H9 (cell line): ENCODE results near the gene IRS2. TPM values are rescaled to one million over a fixed set of nuclear protein-coding genes. Genes with fewer than 3 reads are reported as not detected.

Experiments used
- DNase-seq: peaks from one replicate; pipeline ENCODE4 v3.0.0-alpha.2; 2017
- H2AFZ ChIP-seq: one replicate; pipeline ENCODE4 v1.6.1; 2013; ENCODE audit warnings: mild to moderate bottlenecking, low read length, control low read depth, moderate library complexity
- H2AK5ac ChIP-seq: 2 replicates; pipeline ENCODE4 v1.6.1; 2013; ENCODE audit warnings: low read length, control low read depth, mixed read lengths; ENCODE audit not compliant: insufficient read length
- H2BK120ac ChIP-seq: one replicate; pipeline ENCODE4 v1.6.1; 2013; ENCODE audit warnings: low read depth, mild to moderate bottlenecking, low read length, control low read depth, inconsistent platforms; ENCODE audit not compliant: poor library complexity, severe bottlenecking
- H2BK12ac ChIP-seq: 2 replicates; pipeline ENCODE4 v1.6.1; 2013; ENCODE audit warnings: low read length, control low read depth, mixed read lengths, low read depth; ENCODE audit not compliant: insufficient read length
- H2BK15ac ChIP-seq: 2 replicates; pipeline ENCODE4 v1.6.1; 2013; ENCODE audit warnings: low read depth, low read length, control low read depth
- H2BK20ac ChIP-seq: one replicate; pipeline ENCODE4 v1.6.1; 2013; ENCODE audit warnings: low read depth, mild to moderate bottlenecking, low read length, control low read depth, inconsistent platforms; ENCODE audit not compliant: poor library complexity, severe bottlenecking
- H2BK5ac ChIP-seq: 2 replicates; pipeline ENCODE4 v1.6.1; 2013; ENCODE audit warnings: low read length, control low read depth, mixed read lengths; ENCODE audit not compliant: insufficient read length
- H3K14ac ChIP-seq: 2 replicates; pipeline ENCODE4 v1.6.1; 2013; ENCODE audit warnings: low read length, control low read depth; ENCODE audit not compliant: insufficient read depth
- H3K18ac ChIP-seq: 2 replicates; pipeline ENCODE4 v1.6.1; 2013; ENCODE audit warnings: low read depth, mild to moderate bottlenecking, mixed read lengths, low read length, control low read depth; ENCODE audit not compliant: insufficient read length
- H3K23ac ChIP-seq: 2 replicates; pipeline ENCODE4 v1.6.1; 2013; ENCODE audit warnings: low read length, control low read depth, mixed read lengths, low read depth; ENCODE audit not compliant: insufficient read length
- H3K23me2 ChIP-seq: 2 replicates; pipeline ENCODE4 v1.6.1; 2013; ENCODE audit warnings: low read depth, mild to moderate bottlenecking, mixed read lengths, low read length, control low read depth; ENCODE audit not compliant: insufficient read length, poor library complexity, severe bottlenecking
- H3K27ac ChIP-seq: 2 replicates; pipeline ENCODE4 v1.5.1; 2013; ENCODE audit warnings: low read length, control low read depth, mixed read lengths, low read depth; ENCODE audit not compliant: insufficient read length
- H3K27me3 ChIP-seq: 2 replicates; pipeline ENCODE4 v1.6.1; 2013; ENCODE audit warnings: low read length, control low read depth, inconsistent platforms; ENCODE audit not compliant: insufficient read depth
- H3K4ac ChIP-seq: 2 replicates; pipeline ENCODE4 v1.6.1; 2013; ENCODE audit warnings: low read depth, mild to moderate bottlenecking, control low read depth, inconsistent platforms, low read length, moderate library complexity
- H3K4me1 ChIP-seq: 2 replicates; pipeline ENCODE4 v1.6.1; 2013; ENCODE audit warnings: low read length, control low read depth, inconsistent platforms; ENCODE audit not compliant: insufficient read depth
- H3K4me2 ChIP-seq: 2 replicates; pipeline ENCODE4 v1.6.1; 2013; ENCODE audit warnings: low read length, control low read depth, mixed read lengths; ENCODE audit not compliant: insufficient read length, insufficient read depth
- H3K56ac ChIP-seq: 2 replicates; pipeline ENCODE4 v1.6.1; 2013; ENCODE audit warnings: low read depth, mild to moderate bottlenecking, mixed read lengths, low read length, control low read depth; ENCODE audit not compliant: insufficient read length
- H3K79me1 ChIP-seq: 2 replicates; pipeline ENCODE4 v1.6.1; 2013; ENCODE audit warnings: low read depth, mild to moderate bottlenecking, moderate library complexity, low read length, control low read depth, inconsistent platforms; ENCODE audit not compliant: insufficient read depth, poor library complexity, severe bottlenecking
- H3K79me2 ChIP-seq: 2 replicates; pipeline ENCODE4 v1.6.1; 2013; ENCODE audit warnings: low read length, control low read depth, inconsistent platforms; ENCODE audit not compliant: insufficient read depth
- H3K9ac ChIP-seq: 2 replicates; pipeline ENCODE4 v1.6.1; 2013; ENCODE audit warnings: low read length, control low read depth, mixed read lengths; ENCODE audit not compliant: insufficient read length; ENCODE audit errors: extremely low read depth
- H3K9me3 ChIP-seq: one replicate; pipeline ENCODE4 v1.6.1; 2013; ENCODE audit warnings: low read depth, low read length, inconsistent platforms; ENCODE audit not compliant: control insufficient read depth
- H3T11ph ChIP-seq: one replicate; pipeline ENCODE4 v1.6.1; 2013; ENCODE audit warnings: mild to moderate bottlenecking, low read length, control low read depth, inconsistent platforms
- H4K20me1 ChIP-seq: one replicate; pipeline ENCODE4 v1.6.1; 2013; ENCODE audit not compliant: control insufficient read depth, insufficient read length, insufficient read depth
- H4K5ac ChIP-seq: 2 replicates; pipeline ENCODE4 v1.6.1; 2013; ENCODE audit warnings: low read depth, mild to moderate bottlenecking, mixed read lengths, low read length, control low read depth; ENCODE audit not compliant: insufficient read length
- H4K8ac ChIP-seq: replicated peaks from 2 replicates; pipeline ENCODE4 v1.6.1; 2013; ENCODE audit warnings: low read length, control low read depth, mixed read lengths, low read depth; ENCODE audit not compliant: insufficient read length
- H4K91ac ChIP-seq: 2 replicates; pipeline ENCODE4 v1.6.1; 2013; ENCODE audit warnings: low read depth, mild to moderate bottlenecking, moderate library complexity, mixed read lengths, low read length, control low read depth; ENCODE audit not compliant: insufficient read length
- H3K27ac Mint-ChIP-seq, 3 experiments: 2 replicates in 2 of 3; 3 replicates in 1 of 3; pipeline ENCODE4 v1.8.0; 2020 to 2021; ENCODE audit warnings: mixed read lengths in 3 of 3, mild to moderate bottlenecking in 1 of 3, moderate library complexity in 1 of 3
- H3K27me3 Mint-ChIP-seq: 2 replicates; pipeline ENCODE4 v1.8.0; 2021; ENCODE audit warnings: low read depth, mild to moderate bottlenecking, moderate library complexity, mixed read lengths
- H3K36me3 Mint-ChIP-seq, 3 experiments: 2 replicates in 2 of 3; 3 replicates in 1 of 3; pipeline ENCODE4 v1.8.0; 2020 to 2021; ENCODE audit warnings: low read depth in 3 of 3, mixed read lengths in 3 of 3; ENCODE audit not compliant: insufficient read depth in 1 of 3
- H3K4me1 Mint-ChIP-seq, 2 experiments: 2 replicates each; pipeline ENCODE4 v1.8.0; 2020; ENCODE audit warnings: mixed read lengths in 2 of 2
- H3K4me3 Mint-ChIP-seq, 2 experiments: 2 replicates in 1 of 2; 3 replicates in 1 of 2; pipeline ENCODE4 v1.8.0; 2020 to 2021; ENCODE audit warnings: mild to moderate bottlenecking in 2 of 2, mixed read lengths in 2 of 2, moderate library complexity in 1 of 2
- H3K9me3 Mint-ChIP-seq, 2 experiments: 2 replicates in 1 of 2; 3 replicates in 1 of 2; pipeline ENCODE4 v1.8.0; 2020; ENCODE audit warnings: mild to moderate bottlenecking in 2 of 2, mixed read lengths in 2 of 2, moderate library complexity in 1 of 2
- CTCF ChIP-seq: fragments of 200-600 bp; sonication (generic); conservative IDR thresholded peaks from 3 replicates; pipeline ENCODE4 v1.8.0; 2021; ENCODE audit warnings: antibody characterized with exemption, mild to moderate bottlenecking
- WGBS: extraction: QIAGEN DNeasy Blood & Tissue Kit; methylation state at CpG from one replicate; pipeline ENCODE4 v1.1.7; 2013; ENCODE audit warnings: missing lambda C conversion rate, low lambda C conversion rate, mixed read lengths; ENCODE audit not compliant: insufficient read length; ENCODE audit errors: extremely low coverage; 5-methylcytosine and 5-hydroxymethylcytosine counted together
- total RNA-seq: library from RNA; stranded (reverse); gene quantifications from 2 replicates; pipeline ENCODE4 v1.2.1, GENCODE V29; 2021

The IRS2 gene
- total RNA-seq, 1 experiment from 2014 or later, result 10.1 TPM

- Histone ChIP-seq H3K23ac (no peak overlapping the region), H3K23me2 (no peaks in the 10 kb centered on the region), H3T11ph (no peak overlapping the region), H4K8ac (no peak overlapping the region), H3K9me3 (no peaks in the 10 kb centered on the region), H2BK120ac (no peak overlapping the region), H3K79me1 (peaks cover 2% of the 10 kb centered on the region), H2BK15ac (no peak overlapping the region), H3K4ac (no peak overlapping the region), H2AK5ac (no peak overlapping the region), H3K14ac (no peak overlapping the region), H4K20me1 (no peaks in the 10 kb centered on the region), H2BK5ac (no peak overlapping the region), H2BK20ac (no peak overlapping the region), H3K9ac (no peak overlapping the region), H3K4me1 (no peaks in the 10 kb centered on the region; the same call in none of the 2 replicates), H4K91ac (no peak overlapping the region), H2BK12ac (no peak overlapping the region), H3K79me2 (no peaks in the 10 kb centered on the region; the same call in 1 of the 2 replicates), H3K27me3 (no peaks in the 10 kb centered on the region), H3K27ac (no peak overlapping the region), H4K5ac (no peak overlapping the region), H3K18ac (no peak overlapping the region), H2AFZ (no peak overlapping the region), H3K4me2 (no peak overlapping the region), H3K56ac (no peak overlapping the region)
- no CpG with 5 or more reads among the region's 5 CpGs for WGBS
- DNase-seq, result no peak
- Mint-ChIP-seq H3K27me3 (no peaks in the 10 kb centered on the region), H3K27ac (no peak overlapping the region; a peak in 1 of 7 replicates), H3K4me3 (no peak overlapping the region), H3K4me1 (peaks cover 17 to 30% of the 10 kb centered on the region in 2 experiments), H3K9me3 (no peaks in the 10 kb centered on the region), H3K36me3 (peaks cover 7 to 18% (median 9%) of the 10 kb centered on the region in 3 experiments; a peak in 6 of 7 replicates)
- no peak for TF ChIP-seq CTCF
These were observed 19.4 kb downstream of the IRS2 start for GRCh38 chr13:109767023-109767422.
